Hepatocyte (in vitro differentiated cells): ENCODE results near the gene CNGA1. TPM values are rescaled to one million over a fixed set of nuclear protein-coding genes. Genes with fewer than 3 reads are reported as not detected.

ENCODE experiments used
- DNase-seq: peaks from one replicate; pipeline ENCODE4 v3.0.0-alpha.2; 2016; ENCODE audit warnings: low spot score
- H2AFZ ChIP-seq: fragments of 200-600 bp; sonication (generic); 2 replicates; pipeline ENCODE4 v1.6.0; 2016; ENCODE audit warnings: antibody characterized with exemption, mild to moderate bottlenecking
- H3K27ac ChIP-seq: fragments of 200-600 bp; sonication (generic); 2 replicates; pipeline ENCODE4 v1.5.1; 2016; ENCODE audit warnings: mild to moderate bottlenecking
- H3K27me3 ChIP-seq: fragments of 200-600 bp; sonication (generic); 2 replicates; pipeline ENCODE4 v1.6.1; 2016
- H3K36me3 ChIP-seq: fragments of 200-600 bp; sonication (generic); replicated peaks from 2 replicates; pipeline ENCODE4 v1.5.1; 2016; ENCODE audit warnings: low read depth; ENCODE audit not compliant: insufficient read depth
- H3K4me1 ChIP-seq: fragments of 200-600 bp; sonication (generic); 2 replicates; pipeline ENCODE4 v1.5.1; 2016; ENCODE audit warnings: mild to moderate bottlenecking, moderate library complexity; ENCODE audit not compliant: insufficient read depth
- H3K4me2 ChIP-seq: fragments of 200-600 bp; sonication (generic); 2 replicates; pipeline ENCODE4 v1.6.0; 2016
- H3K4me3 ChIP-seq: fragments of 200-600 bp; sonication (generic); 2 replicates; pipeline ENCODE4 v1.5.1; 2016; ENCODE audit warnings: mild to moderate bottlenecking
- H3K79me2 ChIP-seq: fragments of 200-600 bp; sonication (generic); 2 replicates; pipeline ENCODE4 v1.6.0; 2017; ENCODE audit warnings: mild to moderate bottlenecking
- H3K9me2 ChIP-seq: fragments of 200-600 bp; sonication (generic); replicated peaks from 2 replicates; pipeline ENCODE4 v1.6.0; 2017; ENCODE audit warnings: mild to moderate bottlenecking; ENCODE audit not compliant: insufficient read depth
- H3K9me3 ChIP-seq: fragments of 200-600 bp; sonication (generic); 2 replicates; pipeline ENCODE4 v1.5.1; 2016; ENCODE audit warnings: low read depth, mild to moderate bottlenecking
- H4K20me1 ChIP-seq: fragments of 200-600 bp; sonication (generic); 2 replicates; pipeline ENCODE4 v1.6.0; 2016; ENCODE audit warnings: mild to moderate bottlenecking; ENCODE audit not compliant: insufficient read depth, poor library complexity, severe bottlenecking
- EZH2 ChIP-seq: fragments of 200-600 bp; sonication (generic); IDR thresholded peaks from 2 replicates; pipeline ENCODE4 v1.6.1; 2016; ENCODE audit warnings: antibody characterized with exemption, mild to moderate bottlenecking, borderline replicate concordance
- EZH2phosphoT487 ChIP-seq: fragments of 200-600 bp; sonication (generic); IDR thresholded peaks from one replicate; pipeline ENCODE4 v1.6.1; 2018; ENCODE audit warnings: antibody characterized with exemption, mild to moderate bottlenecking, low read depth, moderate library complexity; ENCODE audit not compliant: unreplicated experiment, severe bottlenecking
- WGBS: methylation state at CpG from one replicate; pipeline ENCODE4 v1.1.6; 2016; ENCODE audit warnings: low lambda C conversion rate; ENCODE audit errors: missing lambda C conversion rate; 5-methylcytosine and 5-hydroxymethylcytosine counted together
- polyA plus RNA-seq: library from polyadenylated mRNA; unstranded; fragments of >200 nt; fragmentation: Nextera tagmentation; extraction: Ambion mirVana; gene quantifications from 2 replicates; pipeline ENCODE4 v1.2.1, GENCODE V29; 2016
- total RNA-seq: library from RNA; depleted of rRNA; stranded (reverse); fragments of >200 nt; gene quantifications from 2 replicates; pipeline ENCODE4 v1.2.3, GENCODE V29; 2014
- TF ChIP-seq, protein P1 (sequence below): fragments of 200-600 bp; sonication (generic); IDR thresholded peaks from 2 replicates; pipeline ENCODE4 v1.5.1; 2016; ENCODE audit warnings: antibody characterized with exemption, mild to moderate bottlenecking; ENCODE audit not compliant: poor library complexity

The CNGA1 gene
- total and polyA plus RNA-seq, 2 experiments from 2014 or later = 4.6 TPM

- DNase-seq = no peak
- no peak for TF ChIP-seq EZH2phosphoT487
- TF ChIP-seq, protein P1, sequence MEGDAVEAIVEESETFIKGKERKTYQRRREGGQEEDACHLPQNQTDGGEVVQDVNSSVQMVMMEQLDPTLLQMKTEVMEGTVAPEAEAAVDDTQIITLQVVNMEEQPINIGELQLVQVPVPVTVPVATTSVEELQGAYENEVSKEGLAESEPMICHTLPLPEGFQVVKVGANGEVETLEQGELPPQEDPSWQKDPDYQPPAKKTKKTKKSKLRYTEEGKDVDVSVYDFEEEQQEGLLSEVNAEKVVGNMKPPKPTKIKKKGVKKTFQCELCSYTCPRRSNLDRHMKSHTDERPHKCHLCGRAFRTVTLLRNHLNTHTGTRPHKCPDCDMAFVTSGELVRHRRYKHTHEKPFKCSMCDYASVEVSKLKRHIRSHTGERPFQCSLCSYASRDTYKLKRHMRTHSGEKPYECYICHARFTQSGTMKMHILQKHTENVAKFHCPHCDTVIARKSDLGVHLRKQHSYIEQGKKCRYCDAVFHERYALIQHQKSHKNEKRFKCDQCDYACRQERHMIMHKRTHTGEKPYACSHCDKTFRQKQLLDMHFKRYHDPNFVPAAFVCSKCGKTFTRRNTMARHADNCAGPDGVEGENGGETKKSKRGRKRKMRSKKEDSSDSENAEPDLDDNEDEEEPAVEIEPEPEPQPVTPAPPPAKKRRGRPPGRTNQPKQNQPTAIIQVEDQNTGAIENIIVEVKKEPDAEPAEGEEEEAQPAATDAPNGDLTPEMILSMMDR = no peak
- no peak for TF ChIP-seq EZH2
- H3K4me1 ChIP-seq = peaks cover 4% of the 10 kb centered on the region
- 77% methylated on average over 2 of the region's 2 CpGs for WGBS
- H3K4me2 ChIP-seq = peak overlapping the region; percentile 85
- H3K36me3 ChIP-seq = no peaks in the 10 kb centered on the region
- H3K79me2 ChIP-seq = peaks cover 24% of the 10 kb centered on the region
- no peaks in the 10 kb centered on the region for H3K9me2 ChIP-seq
- no peak overlapping the region for H3K4me3 ChIP-seq
- no peak overlapping the region for H2AFZ ChIP-seq
- peak overlapping the region; percentile 98 for H3K27ac ChIP-seq
- no peaks in the 10 kb centered on the region for H3K27me3 ChIP-seq
- H3K9me3 ChIP-seq = no peaks in the 10 kb centered on the region
- no peaks in the 10 kb centered on the region for H4K20me1 ChIP-seq
These were observed 1.6 kb upstream of the CNGA1 start for GRCh38 chr4:48018112-48018511.

DNA sequence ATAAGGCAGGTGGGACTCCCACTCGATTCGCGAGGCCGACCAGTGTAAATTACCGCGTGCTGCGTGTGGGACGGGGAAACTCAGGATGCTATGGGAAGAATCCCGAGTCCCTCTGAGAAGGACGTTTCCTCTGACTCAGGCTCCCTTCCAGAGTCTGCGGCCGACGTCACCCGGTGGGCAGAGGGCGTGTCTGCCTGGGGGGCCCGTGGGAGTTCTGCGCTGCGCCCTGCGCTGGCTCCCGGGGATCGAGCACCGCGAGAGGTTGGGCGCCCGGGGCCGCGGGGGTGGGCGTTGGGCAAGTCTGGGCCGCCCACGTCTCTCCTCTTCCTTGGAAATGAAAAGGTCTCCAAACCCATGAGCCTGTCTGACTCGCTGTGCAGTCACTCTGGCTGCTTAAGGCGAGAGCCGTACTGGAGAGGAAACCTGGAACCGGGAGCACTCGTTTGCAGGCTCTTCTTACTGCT, 659 bp upstream of the CNGA1 start:
- no peaks in the 10 kb centered on the region for H3K36me3 ChIP-seq
- peak overlapping the region; percentile 85 for H3K4me2 ChIP-seq
- H3K27ac ChIP-seq = peak overlapping the region; percentile 98
- no peaks in the 10 kb centered on the region for H3K9me3 ChIP-seq
- H3K27me3 ChIP-seq = no peaks in the 10 kb centered on the region
- H2AFZ ChIP-seq = peak overlapping the region; percentile 75
- peak; percentile 91 for DNase-seq
- no peaks in the 10 kb centered on the region for H4K20me1 ChIP-seq
- no peaks in the 10 kb centered on the region for H3K9me2 ChIP-seq
- TF ChIP-seq EZH2 (no peak), EZH2phosphoT487 (no peak)
- TF ChIP-seq, protein P1 = no peak
- peak overlapping the region; percentile 35 for H3K4me3 ChIP-seq
- 0% methylated on average over 35 of the region's 35 CpGs for WGBS
- H3K4me1 ChIP-seq = peaks cover 4% of the 10 kb centered on the region
- H3K79me2 ChIP-seq = peaks cover 24% of the 10 kb centered on the region

DNA sequence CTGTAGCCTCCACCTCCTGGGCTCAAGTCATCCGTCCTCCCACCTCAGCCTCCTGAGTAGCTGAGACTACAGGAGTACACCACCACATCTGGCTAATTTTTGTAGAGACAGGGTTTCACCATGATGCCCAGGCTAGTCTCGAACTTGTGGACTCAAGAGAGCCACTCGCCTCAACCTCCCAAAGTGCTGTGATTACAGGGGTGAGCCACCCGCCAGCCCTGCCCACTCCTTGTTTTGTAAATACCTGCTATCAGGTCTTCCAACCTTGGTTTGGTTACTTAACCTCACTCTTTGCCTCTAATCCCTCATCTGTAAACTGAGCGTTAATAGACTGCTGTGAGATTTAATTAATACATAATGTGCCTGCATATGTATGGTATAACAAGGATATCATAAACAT, 803 bp downstream of the CNGA1 start:
- Histone ChIP-seq H3K27ac (peak overlapping the region; percentile 98), H3K79me2 (peaks cover 18% of the 10 kb centered on the region), H3K4me2 (peak overlapping the region; percentile 85), H3K4me3 (peak overlapping the region; percentile 9), H3K36me3 (no peaks in the 10 kb centered on the region), H3K27me3 (no peaks in the 10 kb centered on the region), H2AFZ (peak overlapping the region; percentile 75), H3K9me3 (no peaks in the 10 kb centered on the region), H3K4me1 (peaks cover 4% of the 10 kb centered on the region), H3K9me2 (no peaks in the 10 kb centered on the region), H4K20me1 (no peaks in the 10 kb centered on the region)
- 66% methylated on average over 5 of the region's 5 CpGs for WGBS
- TF ChIP-seq, protein P1 = no peak
- TF ChIP-seq EZH2 (no peak), EZH2phosphoT487 (no peak)
- peak; percentile 37 for DNase-seq

- Histone ChIP-seq H3K27me3 (no peaks in the 10 kb centered on the region), H3K9me3 (no peaks in the 10 kb centered on the region), H2AFZ (peak overlapping the region; percentile 75), H4K20me1 (no peaks in the 10 kb centered on the region), H3K79me2 (peaks cover 15% of the 10 kb centered on the region), H3K4me2 (peak overlapping the region; percentile 85), H3K27ac (peak overlapping the region; percentile 98), H3K9me2 (no peaks in the 10 kb centered on the region), H3K36me3 (no peaks in the 10 kb centered on the region), H3K4me1 (peaks cover 4% of the 10 kb centered on the region), H3K4me3 (peak overlapping the region; percentile 9)
- 90% methylated on average over 4 of the region's 4 CpGs for WGBS
- TF ChIP-seq, protein P1 = no peak
- TF ChIP-seq EZH2phosphoT487 (no peak), EZH2 (no peak)
- DNase-seq = no peak
These were observed 1.3 kb downstream of the CNGA1 start for GRCh38 chr4:48015216-48015615.
